ENCODE measurements around the gene EVL.

GRCh38 chr14:100073576-100074430, 8.6 kb downstream of the EVL start:
- no peak for TF ChIP-seq PPARA (CRISPR knock-in tag; IDR thresholded peaks at IDR 0.05; ENCODE audit: borderline replicate concordance)
- TF ChIP-seq CSRNP3 (CRISPR knock-in tag; IDR thresholded peaks at IDR 0.05): no peak
- TF ChIP-seq ISL1 (CRISPR knock-in tag; IDR thresholded peaks at IDR 0.05): no peak

Data from SK-N-SH treated with all-trans-retinoic acid at 6 μM for 48 hours (cell line).